Measurements from ENCODE around the gene CEACAM6.
"Not testable (repeated sequence)": the region's sequence is repeated elsewhere in the genome, so short reads cannot be mapped to it uniquely, and the experiment has no call there.

DNA sequence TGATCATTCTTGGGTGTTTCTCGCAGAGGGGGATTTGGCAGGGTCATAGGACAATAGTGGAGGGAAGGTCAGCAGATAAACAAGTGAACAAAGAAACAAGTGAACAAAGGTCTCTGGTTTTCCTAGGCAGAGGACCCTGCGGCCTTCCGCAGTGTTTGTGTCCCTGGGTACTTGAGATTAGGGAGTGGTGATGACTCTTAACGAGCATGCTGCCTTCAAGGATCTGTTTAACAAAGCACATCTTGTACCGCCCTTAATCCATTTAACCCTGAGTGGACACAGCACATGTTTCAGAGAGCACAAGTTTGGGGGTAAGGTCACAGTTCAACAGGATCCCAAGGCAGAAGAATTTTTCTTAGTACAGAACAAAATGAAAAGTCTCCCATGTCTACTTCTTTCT, 12.8 kb downstream of the CEACAM6 start:
- TF ChIP-seq CTCF (IDR thresholded peaks at IDR 0.05); MAZ (IDR thresholded peaks at IDR 0.05; ENCODE audit: borderline replicate concordance, low read depth, low read length); ZFP36 (IDR thresholded peaks at IDR 0.05; ENCODE audit: borderline replicate concordance, partially characterized antibody); POLR2A (IDR thresholded peaks at IDR 0.05; ENCODE audit: low read length); PHF8 (IDR thresholded peaks at IDR 0.05; ENCODE audit: borderline replicate concordance, low read depth); CHD4 (IDR thresholded peaks at IDR 0.05; ENCODE audit: borderline replicate concordance); HDAC2 (IDR thresholded peaks at IDR 0.05): not testable (repeated sequence)
- TF ChIP-seq, protein P1, sequence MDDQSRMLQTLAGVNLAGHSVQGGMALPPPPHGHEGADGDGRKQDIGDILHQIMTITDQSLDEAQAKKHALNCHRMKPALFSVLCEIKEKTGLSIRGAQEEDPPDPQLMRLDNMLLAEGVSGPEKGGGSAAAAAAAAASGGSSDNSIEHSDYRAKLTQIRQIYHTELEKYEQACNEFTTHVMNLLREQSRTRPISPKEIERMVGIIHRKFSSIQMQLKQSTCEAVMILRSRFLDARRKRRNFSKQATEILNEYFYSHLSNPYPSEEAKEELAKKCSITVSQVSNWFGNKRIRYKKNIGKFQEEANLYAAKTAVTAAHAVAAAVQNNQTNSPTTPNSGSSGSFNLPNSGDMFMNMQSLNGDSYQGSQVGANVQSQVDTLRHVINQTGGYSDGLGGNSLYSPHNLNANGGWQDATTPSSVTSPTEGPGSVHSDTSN (IDR thresholded peaks at IDR 0.05): not testable (repeated sequence)
